Transverse colon (tissue), 4 donors: Measurements from ENCODE around the gene CDCP2.

Experiments used
- CTCF ChIP-seq, 5 experiments: fragments of 200-600 bp in 3 of 5; fragments of 450-650 bp in 2 of 5; sonication (generic) in 3 of 5; IDR thresholded peaks; 1 replicate in 2 of 5; 2 replicates in 3 of 5; pipeline ENCODE4 v1.5.1; 2016 to 2017; ENCODE audit warnings: antibody characterized with exemption in 5 of 5, inconsistent platforms in 3 of 5, mild to moderate bottlenecking in 2 of 5, moderate library complexity in 1 of 5
- EP300 ChIP-seq: sonication (generic); formaldehyde crosslinking; IDR thresholded peaks from one replicate; pipeline ENCODE4 v1.6.1; 2017; ENCODE audit warnings: antibody characterized with exemption, low read depth
- POLR2A ChIP-seq: fragments of 450-650 bp; IDR thresholded peaks from one replicate; pipeline ENCODE4 v1.6.1; 2016; ENCODE audit warnings: antibody characterized with exemption, mild to moderate bottlenecking, moderate library complexity
- POLR2AphosphoS5 ChIP-seq, 3 donors: sonication (generic); formaldehyde crosslinking; IDR thresholded peaks; one replicate each; pipeline ENCODE4 v1.6.1; 2016; ENCODE audit warnings: antibody characterized with exemption in 3 of 3

- TF ChIP-seq POLR2AphosphoS5 (IDR thresholded peaks at IDR 0.05): no peak
- TF ChIP-seq CTCF (IDR thresholded peaks at IDR 0.05): no peak
- no peak for TF ChIP-seq POLR2A
- no peak for TF ChIP-seq EP300
Measured at GRCh38 chr1:54152696-54153095, at the start of gene CDCP2.
